WTC11 (cell line): ENCODE results near the gene CABLES1. TPM values are rescaled to one million over a fixed set of nuclear protein-coding genes. Genes with fewer than 3 reads are reported as not detected.

Experiments used
- ATAC-seq: fragments of 200-7000 bp; cut with Tn5 transposase; 2 replicates; pipeline ENCODE4 v1.10.0; 2021; ENCODE audit warnings: mild to moderate bottlenecking, moderate library complexity
- CTCF ChIA-PET: fragments of 300-600 bp; sonication (Branson Sonifier 250); formaldehyde crosslinking; loops from one replicate; lab custom pipeline; 2021; ENCODE audit warnings: antibody characterized with exemption; lab: Charles Lee
- POLR2A ChIA-PET: fragments of 350-600 bp; sonication (Branson Sonifier 250); formaldehyde crosslinking; loops from one replicate; lab custom pipeline; 2021; ENCODE audit warnings: antibody characterized with exemption; lab: Charles Lee
- DNase-seq: peaks from one replicate; pipeline ENCODE4 v3.0.0; 2021; ENCODE audit warnings: low spot score
- H3K27ac Mint-ChIP-seq: 2 replicates; pipeline ENCODE4 v1.8.0; 2021; ENCODE audit warnings: mixed read lengths
- H3K27me3 Mint-ChIP-seq: 2 replicates; pipeline ENCODE4 v1.8.0; 2021; ENCODE audit warnings: low read depth, mild to moderate bottlenecking, moderate library complexity, mixed read lengths
- H3K36me3 Mint-ChIP-seq: 2 replicates; pipeline ENCODE4 v1.8.0; 2021; ENCODE audit warnings: mixed read lengths
- H3K4me1 Mint-ChIP-seq: 2 replicates; pipeline ENCODE4 v1.8.0; 2022; ENCODE audit warnings: mixed read lengths
- H3K4me3 Mint-ChIP-seq: 2 replicates; pipeline ENCODE4 v1.8.0; 2021; ENCODE audit warnings: mild to moderate bottlenecking, moderate library complexity, mixed read lengths
- H3K9me3 Mint-ChIP-seq: 2 replicates; pipeline ENCODE4 v1.8.0; 2021; ENCODE audit warnings: mixed read lengths
- ATF3 ChIP-seq: sonication (generic); formaldehyde crosslinking; conservative IDR thresholded peaks from 2 replicates; pipeline ENCODE4 v1.8.1; 2022; ENCODE audit warnings: mild to moderate bottlenecking, missing genetic modification reagents
- CBFB ChIP-seq: sonication (generic); formaldehyde crosslinking; IDR thresholded peaks from 2 replicates; pipeline ENCODE4 v1.8.1; 2022; ENCODE audit warnings: mild to moderate bottlenecking, low read depth, missing genetic modification reagents
- CREM ChIP-seq: sonication (generic); formaldehyde crosslinking; IDR thresholded peaks from 2 replicates; pipeline ENCODE4 v1.8.1; 2022; ENCODE audit warnings: mild to moderate bottlenecking, missing genetic modification reagents, moderate library complexity
- ELF4 ChIP-seq: sonication (generic); formaldehyde crosslinking; IDR thresholded peaks from 2 replicates; pipeline ENCODE4 v1.8.1; 2022; ENCODE audit warnings: low read depth, mild to moderate bottlenecking, moderate library complexity, missing genetic modification reagents
- FOXJ3 ChIP-seq: sonication (generic); formaldehyde crosslinking; IDR thresholded peaks from 2 replicates; pipeline ENCODE4 v1.9.0; 2021; ENCODE audit warnings: missing genetic modification reagents, mild to moderate bottlenecking, borderline replicate concordance
- GABPB1 ChIP-seq: sonication (generic); formaldehyde crosslinking; IDR thresholded peaks from 2 replicates; pipeline ENCODE4 v1.8.1; 2023; ENCODE audit warnings: mild to moderate bottlenecking, missing genetic modification reagents
- HMGA2 ChIP-seq: fragments of 250-450 bp; sonication (Bioruptor Pico); IDR thresholded peaks from 2 replicates; pipeline ENCODE4 v1.4.0; 2021; ENCODE audit warnings: mild to moderate bottlenecking, moderate library complexity
- JAZF1 ChIP-seq: fragments of 250-450 bp; sonication (Bioruptor Pico); IDR thresholded peaks from 2 replicates; pipeline ENCODE4 v1.9.0; 2021; ENCODE audit warnings: moderate library complexity, mild to moderate bottlenecking, inconsistent platforms
- JUN ChIP-seq: sonication (generic); formaldehyde crosslinking; IDR thresholded peaks from 2 replicates; pipeline ENCODE4 v1.8.0; 2023; ENCODE audit warnings: mild to moderate bottlenecking, missing genetic modification reagents
- MLX ChIP-seq: sonication (generic); formaldehyde crosslinking; IDR thresholded peaks from 2 replicates; pipeline ENCODE4 v1.8.1; 2023; ENCODE audit warnings: mild to moderate bottlenecking, missing genetic modification reagents, moderate library complexity
- NFATC4 ChIP-seq: fragments of 250-450 bp; sonication (Bioruptor Pico); IDR thresholded peaks from 2 replicates; pipeline ENCODE4 v1.9.0; 2021; ENCODE audit warnings: mild to moderate bottlenecking
- NFYB ChIP-seq: sonication (generic); formaldehyde crosslinking; conservative IDR thresholded peaks from 2 replicates; pipeline ENCODE4 v1.8.0; 2022; ENCODE audit warnings: low read depth, missing genetic modification reagents
- NR2C2 ChIP-seq: sonication (generic); formaldehyde crosslinking; IDR thresholded peaks from 2 replicates; pipeline ENCODE4 v1.8.0; 2022; ENCODE audit warnings: mild to moderate bottlenecking, missing genetic modification reagents
- SMAD3 ChIP-seq: sonication (generic); formaldehyde crosslinking; IDR thresholded peaks from 2 replicates; pipeline ENCODE4 v1.8.0; 2022; ENCODE audit warnings: missing genetic modification reagents, mild to moderate bottlenecking, borderline replicate concordance
- SOX15 ChIP-seq: fragments of 250-450 bp; sonication (Bioruptor Pico); IDR thresholded peaks from 2 replicates; pipeline ENCODE4 v1.9.0; 2021; ENCODE audit warnings: mild to moderate bottlenecking
- USF1 ChIP-seq: sonication (generic); formaldehyde crosslinking; IDR thresholded peaks from 2 replicates; pipeline ENCODE4 v1.8.0; 2022; ENCODE audit warnings: mild to moderate bottlenecking, missing genetic modification reagents
- USF2 ChIP-seq: sonication (generic); formaldehyde crosslinking; IDR thresholded peaks from 2 replicates; pipeline ENCODE4 v1.8.1; 2023; ENCODE audit warnings: mild to moderate bottlenecking, missing genetic modification reagents, moderate library complexity
- ZBTB43 ChIP-seq: sonication (generic); formaldehyde crosslinking; IDR thresholded peaks from 2 replicates; pipeline ENCODE4 v1.8.1; 2023; ENCODE audit warnings: mild to moderate bottlenecking, missing genetic modification reagents
- ZNF263 ChIP-seq: sonication (generic); formaldehyde crosslinking; IDR thresholded peaks from 2 replicates; pipeline ENCODE4 v1.8.1; 2022; ENCODE audit warnings: low read depth, mild to moderate bottlenecking, moderate library complexity, missing genetic modification reagents
- ZNF317 ChIP-seq: sonication (generic); formaldehyde crosslinking; IDR thresholded peaks from 2 replicates; pipeline ENCODE4 v1.8.1; 2023; ENCODE audit warnings: low read depth, mild to moderate bottlenecking, moderate library complexity, missing genetic modification reagents, borderline replicate concordance
- ZNF396 ChIP-seq: fragments of 250-450 bp; sonication (Bioruptor Pico); IDR thresholded peaks from 2 replicates; pipeline ENCODE4 v1.8.0; 2021; ENCODE audit warnings: mild to moderate bottlenecking, moderate library complexity, borderline replicate concordance
- ZNF423 ChIP-seq: fragments of 250-450 bp; sonication (Bioruptor Pico); IDR thresholded peaks from 2 replicates; pipeline ENCODE4 v2.1.2; 2022; ENCODE audit warnings: mild to moderate bottlenecking, moderate library complexity
- total RNA-seq: library from RNA; stranded (reverse); gene quantifications from 3 replicates; pipeline ENCODE4 v1.2.3, GENCODE V29; 2021

Gene CABLES1
- total RNA-seq, 1 experiment from 2014 or later = 17.0 TPM

GRCh38 chr18:23260926-23261590 is 125.8 kb downstream of the CABLES1 start:
- no peak for TF ChIP-seq SOX15
- no peak for TF ChIP-seq ZNF263 (CRISPR knock-in tag)
- TF ChIP-seq ZNF317 = no peak
- TF ChIP-seq NR2C2 = no peak
- TF ChIP-seq NFYB (CRISPR knock-in tag) = no peak
- TF ChIP-seq, all 79 proteins: peak for 0
- ChIA-PET CTCF (interaction anchor here (1.0 to 3.5 kb wide), 8 partner anchors 13 to 238 kb away, joined by 3 to 19 read pairs (median 7); no protein-coding TSS in a partner anchor), POLR2A (interaction anchor here (0.9 to 2.6 kb wide), 4 partner anchors 23 to 126 kb away, joined by 3 to 12 read pairs (median 6); partner anchors contain the start of gene CABLES1)
- Mint-ChIP-seq H3K9me3 (0 out of 2 replicates have a peak, but pooled peaks cover 11% of the 10 kb centered on the region), H3K36me3 (peaks cover 28% of the 10 kb centered on the region), H3K4me1 (peaks cover 58% of the 10 kb centered on the region), H3K27ac (peak overlapping the region; percentile 97), H3K4me3 (no peak overlapping the region), H3K27me3 (0 out of 2 replicates have a peak, but pooled peaks cover 2% of the 10 kb centered on the region)
- DNase-seq (no peak), ATAC-seq (no peak)

GRCh38 chr18:23263551-23264235 is 128.4 kb downstream of the CABLES1 start:
- Mint-ChIP-seq H3K27me3 (0 out of 2 replicates have a peak, but pooled peaks cover 2% of the 10 kb centered on the region), H3K9me3 (peaks cover 16% of the 10 kb centered on the region), H3K36me3 (peaks cover 13% of the 10 kb centered on the region; the same call in 1 of the 2 replicates), H3K4me3 (no peak overlapping the region), H3K4me1 (peaks cover 67% of the 10 kb centered on the region), H3K27ac (no peak overlapping the region)
- ATAC-seq (no peak), DNase-seq (no peak)
- POLR2A ChIA-PET = no interaction called here
- CTCF ChIA-PET = no interaction called here
- TF ChIP-seq ZNF396 (CRISPR knock-in tag) = no peak
- no peak for TF ChIP-seq HMGA2 (CRISPR knock-in tag)
- TF ChIP-seq CREM (CRISPR knock-in tag) = no peak
- no peak for TF ChIP-seq USF1 (CRISPR knock-in tag)
- TF ChIP-seq USF2 (CRISPR knock-in tag) = no peak

- TF ChIP-seq FOXJ3 (CRISPR knock-in tag) = no peak
- no peak for TF ChIP-seq ZNF423 (CRISPR knock-in tag)
- TF ChIP-seq ZNF317 = no peak
- no peak overlapping the region for H3K4me3 Mint-ChIP-seq
- peaks cover 7% of the 10 kb centered on the region; the same call in 1 of the 2 replicates for H3K27me3 Mint-ChIP-seq
- 0 out of 2 replicates have a peak overlapping the region, but pooled peaks have one; percentile 15 for H3K27ac Mint-ChIP-seq
- H3K36me3 Mint-ChIP-seq = peaks cover 34% of the 10 kb centered on the region
- peaks cover 46% of the 10 kb centered on the region for H3K4me1 Mint-ChIP-seq
- ChIA-PET POLR2A (no interaction called here), CTCF (interaction anchor here (1.0 to 1.2 kb wide), 2 partner anchors 58 to 113 kb away, joined by 3 to 5 read pairs; no protein-coding TSS in a partner anchor)
- DNase-seq (no peak), ATAC-seq (peak; percentile 50)
- peaks cover 35% of the 10 kb centered on the region for H3K9me3 Mint-ChIP-seq
Measured at GRCh38 chr18:23265682-23266399, 130.6 kb downstream of the CABLES1 start.

- no peak overlapping the region for H3K27ac Mint-ChIP-seq
- peaks cover 11% of the 10 kb centered on the region; the same call in 1 of the 2 replicates for H3K27me3 Mint-ChIP-seq
- H3K36me3 Mint-ChIP-seq = peaks cover 45% of the 10 kb centered on the region
- no peak overlapping the region for H3K4me3 Mint-ChIP-seq
- ChIA-PET POLR2A (no interaction called here), CTCF (interaction anchor here (1.2 kb wide), 1 partner anchor 112 kb away, joined by 5 read pairs; no protein-coding TSS in a partner anchor)
- H3K4me1 Mint-ChIP-seq = peaks cover 38% of the 10 kb centered on the region
- H3K9me3 Mint-ChIP-seq = peaks cover 45% of the 10 kb centered on the region
- ATAC-seq (no peak), DNase-seq (no peak)
- TF ChIP-seq MLX (CRISPR knock-in tag) = no peak
- TF ChIP-seq JUN (CRISPR knock-in tag) = no peak
- TF ChIP-seq GABPB1 (CRISPR knock-in tag) = no peak
- TF ChIP-seq FOXJ3 (CRISPR knock-in tag) = no peak
- no peak for TF ChIP-seq SMAD3
- TF ChIP-seq CBFB (CRISPR knock-in tag) = no peak
- no peak for TF ChIP-seq ELF4 (CRISPR knock-in tag)
- TF ChIP-seq JAZF1 (CRISPR knock-in tag) = no peak
- no peak for TF ChIP-seq NFATC4
- no peak for TF ChIP-seq ZBTB43 (CRISPR knock-in tag)
- TF ChIP-seq ATF3 (CRISPR knock-in tag) = no peak
Measured at GRCh38 chr18:23266717-23267446, 131.6 kb downstream of the CABLES1 start.
